PC-9 (cell line): ENCODE results near the gene SMCHD1. TPM values are rescaled to one million over a fixed set of nuclear protein-coding genes. Genes with fewer than 3 reads are reported as not detected.

ENCODE experiments used
- BruUV-seq: library from RNA; stranded (reverse); fragments of 400-500 nt; replicated peaks from 2 replicates; lab custom pipeline; 2021; lab: Mats Ljungman, UMichigan
- CTCF ChIA-PET: fragments of 300-600 bp; sonication (Branson Sonifier 250); formaldehyde crosslinking; loops from one replicate; lab custom pipeline; 2022; ENCODE audit warnings: antibody characterized with exemption; lab: Charles Lee
- POLR2A ChIA-PET: fragments of 300-600 bp; sonication (Branson Sonifier 250); formaldehyde crosslinking; loops from one replicate; lab custom pipeline; 2022; ENCODE audit warnings: antibody characterized with exemption; ENCODE audit not compliant: unreplicated experiment; lab: Charles Lee
- DNase-seq, 2 experiments: peaks; one replicate each; pipeline versions ENCODE4 v3.0.0 to v3.0.0-alpha.2; 2015 to 2022; ENCODE audit warnings: mixed read lengths in 1 of 2
- H2AFZ ChIP-seq: fragments of 200-600 bp; sonication (generic); 2 replicates; pipeline ENCODE4 v1.8.1; 2017; ENCODE audit warnings: antibody characterized with exemption
- H3F3A ChIP-seq: fragments of 200-600 bp; sonication (generic); 2 replicates; pipeline ENCODE4 v1.8.1; 2017; ENCODE audit warnings: antibody characterized with exemption, mild to moderate bottlenecking, low read depth; ENCODE audit not compliant: insufficient read depth
- H3K27ac ChIP-seq: fragments of 200-600 bp; sonication (generic); 2 replicates; pipeline ENCODE4 v1.6.1; 2016; ENCODE audit warnings: mixed run types
- H3K27me3 ChIP-seq: fragments of 200-600 bp; sonication (generic); 2 replicates; pipeline ENCODE4 v1.6.1; 2016; ENCODE audit warnings: low read depth, mixed run types; ENCODE audit not compliant: insufficient read depth
- H3K36me3 ChIP-seq: fragments of 200-600 bp; sonication (generic); 2 replicates; pipeline ENCODE4 v1.6.1; 2016; ENCODE audit warnings: low read depth, mixed run types
- H3K4me1 ChIP-seq: fragments of 200-600 bp; sonication (generic); replicated peaks from 2 replicates; pipeline ENCODE4 v1.6.1; 2016; ENCODE audit warnings: mixed run types; ENCODE audit not compliant: insufficient read depth
- H3K4me2 ChIP-seq: fragments of 200-600 bp; sonication (generic); 2 replicates; pipeline ENCODE4 v1.6.1; 2017; ENCODE audit warnings: mixed run types
- H3K4me3 ChIP-seq: fragments of 200-600 bp; sonication (generic); 2 replicates; pipeline ENCODE4 v1.6.1; 2016; ENCODE audit warnings: mixed run types
- H3K79me2 ChIP-seq: fragments of 200-600 bp; sonication (generic); 2 replicates; pipeline ENCODE4 v1.6.1; 2017; ENCODE audit warnings: low read depth, mixed run types
- H3K9me2 ChIP-seq: fragments of 200-600 bp; sonication (generic); 2 replicates; pipeline ENCODE4 v1.8.1; 2017; ENCODE audit warnings: mild to moderate bottlenecking; ENCODE audit not compliant: insufficient read depth
- H3K9me3 ChIP-seq: fragments of 200-600 bp; sonication (generic); 2 replicates; pipeline ENCODE4 v1.8.1; 2016; ENCODE audit warnings: low read depth; ENCODE audit not compliant: insufficient read depth
- H4K20me1 ChIP-seq: fragments of 200-600 bp; sonication (generic); 2 replicates; pipeline ENCODE4 v1.8.1; 2017; ENCODE audit not compliant: insufficient read depth
- CTCF ChIP-seq: fragments of 200-600 bp; sonication (generic); conservative IDR thresholded peaks from 2 replicates; pipeline ENCODE4 v1.6.1; 2017; ENCODE audit warnings: mixed run types, antibody characterized with exemption, mild to moderate bottlenecking, moderate library complexity
- EZH2 ChIP-seq: fragments of 200-600 bp; sonication (generic); IDR thresholded peaks from 2 replicates; pipeline ENCODE4 v1.8.0; 2017; ENCODE audit warnings: antibody characterized with exemption, low read depth
- intact Hi-C: fragments of 100-400 bp; cut with micrococcal nuclease; formaldehyde crosslinking; loops from one replicate; pipeline ENCODE4 v1.10.0; 2022; ENCODE audit not compliant: unreplicated experiment
- total RNA-seq: library from RNA; stranded (reverse); gene quantifications from 2 replicates; pipeline ENCODE4 v1.2.3, GENCODE V29; 2021

Gene SMCHD1
- total RNA-seq, 1 experiment from 2014 or later, result 73.7 TPM

DNA sequence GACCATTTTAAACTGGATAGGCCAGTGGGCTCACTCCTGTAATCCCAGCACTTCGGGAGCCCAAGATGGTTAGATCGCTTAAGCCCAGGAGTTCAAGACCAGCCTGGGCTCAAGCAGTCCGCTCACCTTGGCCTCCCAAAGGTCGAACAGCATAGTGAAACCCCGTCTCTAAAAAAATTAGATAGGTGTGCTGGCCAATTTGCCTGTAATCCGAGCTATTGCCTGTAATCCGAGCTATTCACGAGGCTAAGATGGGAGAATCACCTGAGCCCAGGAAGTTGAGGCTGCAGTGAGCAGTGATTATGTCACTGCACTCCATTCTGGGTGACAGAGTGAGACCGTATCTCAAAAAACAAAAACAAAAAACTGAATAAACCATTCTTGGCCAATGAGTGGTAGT, 138.6 kb downstream of the SMCHD1 start:
- DNase-seq, result no peak
- intact Hi-C loops, result no loop called here
- Histone ChIP-seq H3K36me3 (peaks cover 27% of the 10 kb centered on the region), H3K79me2 (no peaks in the 10 kb centered on the region), H3K9me2 (no peaks in the 10 kb centered on the region), H3K27me3 (no peaks in the 10 kb centered on the region), H2AFZ (no peak overlapping the region), H3K4me3 (no peak overlapping the region), H3K4me2 (no peak overlapping the region), H3K27ac (no peak overlapping the region), H3K4me1 (no peaks in the 10 kb centered on the region), H3F3A (peaks cover 13% of the 10 kb centered on the region; the same call in 1 of the 2 replicates), H3K9me3 (no peaks in the 10 kb centered on the region), H4K20me1 (no peaks in the 10 kb centered on the region; the same call in 1 of the 2 replicates)
- BruUV-seq, result no TSS peak
- CTCF ChIA-PET, result no interaction called here
- no peak for TF ChIP-seq EZH2
- no peak for TF ChIP-seq CTCF
- POLR2A ChIA-PET, result no interaction called here

GRCh38 chr18:2797951-2798350, 142.4 kb downstream of the SMCHD1 start:
- no peak overlapping the region for H2AFZ ChIP-seq
- peaks cover 9% of the 10 kb centered on the region; the same call in 1 of the 2 replicates for H3F3A ChIP-seq
- H3K36me3 ChIP-seq, result peaks cover 27% of the 10 kb centered on the region
- H3K9me3 ChIP-seq, result no peaks in the 10 kb centered on the region
- DNase-seq, result no peak
- TF ChIP-seq EZH2 (no peak), CTCF (no peak)
- H3K79me2 ChIP-seq, result no peaks in the 10 kb centered on the region
- ChIA-PET CTCF (no interaction called here), POLR2A (no interaction called here)
- H3K4me1 ChIP-seq, result no peaks in the 10 kb centered on the region
- H3K4me3 ChIP-seq, result no peak overlapping the region
- intact Hi-C loops, result no loop called here
- BruUV-seq, result no TSS peak
- H3K27ac ChIP-seq, result no peak overlapping the region
- H3K27me3 ChIP-seq, result no peaks in the 10 kb centered on the region
- no peak overlapping the region for H3K4me2 ChIP-seq
- no peaks in the 10 kb centered on the region; the same call in 1 of the 2 replicates for H4K20me1 ChIP-seq
- H3K9me2 ChIP-seq, result no peaks in the 10 kb centered on the region

DNA sequence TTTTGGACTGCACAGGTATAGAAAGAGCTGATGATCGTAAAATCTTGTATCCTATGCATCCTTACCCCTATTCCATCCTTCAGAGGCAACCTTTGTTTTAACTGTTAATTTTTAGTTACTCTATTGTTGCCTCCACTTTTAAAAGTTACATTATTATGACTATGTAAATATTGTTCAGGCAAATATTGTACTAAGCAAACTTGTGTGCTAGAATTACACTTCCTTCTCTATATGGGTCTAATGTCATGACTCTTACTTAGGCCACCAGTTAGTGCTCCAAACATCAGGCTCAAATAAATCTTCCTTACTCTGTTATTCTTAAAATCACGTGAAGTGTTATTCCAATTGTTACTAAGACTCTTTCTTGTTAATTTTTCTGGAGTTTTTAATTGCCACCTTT, 143.8 kb downstream of the SMCHD1 start:
- no peaks in the 10 kb centered on the region for H3K4me1 ChIP-seq
- no peak overlapping the region for H3K27ac ChIP-seq
- H3K79me2 ChIP-seq, result no peaks in the 10 kb centered on the region
- peaks cover 14% of the 10 kb centered on the region; the same call in 1 of the 2 replicates for H3F3A ChIP-seq
- intact Hi-C loops, result no loop called here
- H4K20me1 ChIP-seq, result no peaks in the 10 kb centered on the region; the same call in 1 of the 2 replicates
- H3K9me2 ChIP-seq, result no peaks in the 10 kb centered on the region; the same call in 1 of the 2 replicates
- no peak overlapping the region for H3K4me3 ChIP-seq
- peaks cover 32% of the 10 kb centered on the region for H3K36me3 ChIP-seq
- CTCF ChIA-PET, result no interaction called here
- H2AFZ ChIP-seq, result no peak overlapping the region
- no peaks in the 10 kb centered on the region for H3K27me3 ChIP-seq
- POLR2A ChIA-PET, result no interaction called here
- no peak for DNase-seq
- no peak overlapping the region for H3K4me2 ChIP-seq
- no peak for TF ChIP-seq CTCF
- no peak for TF ChIP-seq EZH2
- no peaks in the 10 kb centered on the region for H3K9me3 ChIP-seq
- no TSS peak for BruUV-seq
